ENCODE results near the gene S1PR3. TPM values are rescaled to one million over a fixed set of nuclear protein-coding genes. Genes with fewer than 3 reads are reported as not detected.

The S1PR3 gene
- total RNA-seq, 2 donors from 2014 or later, result not detected

DNA sequence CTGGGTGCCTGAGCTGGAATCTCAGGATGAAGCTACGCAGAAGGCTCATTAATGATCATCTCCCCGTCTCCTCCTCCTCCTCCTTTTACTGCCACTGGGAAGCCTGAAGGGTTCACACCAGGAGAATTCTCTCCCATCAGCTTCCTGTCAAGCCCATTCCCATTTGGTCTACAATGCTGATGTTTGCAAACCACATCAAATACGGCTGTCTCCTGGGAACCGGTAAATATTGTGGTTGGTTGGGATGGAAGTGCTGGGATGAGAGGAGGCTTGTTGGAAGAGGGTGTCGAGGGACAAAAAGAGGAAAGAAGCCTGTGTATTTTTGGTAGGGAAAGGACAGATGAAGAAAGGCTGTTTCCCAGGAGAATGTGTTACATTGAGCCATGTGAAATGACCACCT lies 13.2 kb upstream of the S1PR3 start:
- H3K9me3 Mint-ChIP-seq, result no peaks in the 10 kb centered on the region
- no peak for ATAC-seq (replicated peaks)
- peaks cover 7% of the 10 kb centered on the region for H3K4me1 Mint-ChIP-seq
- no peak overlapping the region for H3K4me3 Mint-ChIP-seq
- H3K36me3 Mint-ChIP-seq (ENCODE audit: low read depth), result no peaks in the 10 kb centered on the region
- H3K27me3 Mint-ChIP-seq, result peaks cover 12% of the 10 kb centered on the region
- H3K27ac Mint-ChIP-seq, result no peak overlapping the region

GRCh38 chr9:88979021-88979420 lies 12.2 kb upstream of the S1PR3 start:
- no peak overlapping the region for H3K27ac Mint-ChIP-seq

DNA sequence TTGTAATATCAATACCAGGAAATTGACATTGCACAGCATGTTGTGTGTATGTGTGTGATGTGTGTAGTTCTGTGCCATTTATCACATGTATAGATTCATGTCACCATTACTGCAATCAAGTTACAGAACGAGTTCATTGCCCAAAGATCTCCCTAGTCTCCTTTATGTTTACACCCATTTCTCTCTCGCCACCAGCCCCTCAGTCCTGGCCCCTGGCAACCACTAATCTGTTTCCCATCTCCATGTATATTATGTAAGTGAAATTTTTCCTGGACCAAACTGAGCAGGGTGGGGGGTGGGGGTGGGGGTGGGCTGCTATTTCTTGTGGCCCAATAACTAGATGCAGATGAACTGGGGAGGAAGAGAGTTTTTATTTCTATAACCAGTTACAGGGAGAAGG lies 11.5 kb upstream of the S1PR3 start:
- Mint-ChIP-seq H3K4me1 (peaks cover 7% of the 10 kb centered on the region), H3K9me3 (no peaks in the 10 kb centered on the region), H3K36me3 (ENCODE audit: low read depth) (no peaks in the 10 kb centered on the region), H3K27ac (no peak overlapping the region), H3K27me3 (peaks cover 12% of the 10 kb centered on the region), H3K4me3 (no peak overlapping the region)
- no peak for ATAC-seq (replicated peaks)

More at GRCh38 chr9:88979021-88979420, 12.2 kb upstream of the S1PR3 start:
- H3K4me3 Mint-ChIP-seq, result no peak overlapping the region
- H3K27me3 Mint-ChIP-seq, result peaks cover 12% of the 10 kb centered on the region
- no peaks in the 10 kb centered on the region for H3K36me3 Mint-ChIP-seq (ENCODE audit: low read depth)
- no peaks in the 10 kb centered on the region for H3K9me3 Mint-ChIP-seq
- no peak for ATAC-seq (replicated peaks)
- H3K4me1 Mint-ChIP-seq, result peaks cover 7% of the 10 kb centered on the region

GRCh38 chr9:88980740-88981203 lies 10.5 kb upstream of the S1PR3 start:
- H3K27ac Mint-ChIP-seq, result no peak overlapping the region
- H3K36me3 Mint-ChIP-seq (ENCODE audit: low read depth), result no peaks in the 10 kb centered on the region
- H3K9me3 Mint-ChIP-seq, result no peaks in the 10 kb centered on the region
- no peak overlapping the region for H3K4me3 Mint-ChIP-seq
- peaks cover 21% of the 10 kb centered on the region for H3K27me3 Mint-ChIP-seq
- peaks cover 7% of the 10 kb centered on the region for H3K4me1 Mint-ChIP-seq
- ATAC-seq (replicated peaks), result no peak

GRCh38 chr9:88983865-88984542 lies 7.3 kb upstream of the S1PR3 start:
- ATAC-seq (replicated peaks), result no peak
- H3K9me3 Mint-ChIP-seq, result peaks cover 3% of the 10 kb centered on the region

DNA sequence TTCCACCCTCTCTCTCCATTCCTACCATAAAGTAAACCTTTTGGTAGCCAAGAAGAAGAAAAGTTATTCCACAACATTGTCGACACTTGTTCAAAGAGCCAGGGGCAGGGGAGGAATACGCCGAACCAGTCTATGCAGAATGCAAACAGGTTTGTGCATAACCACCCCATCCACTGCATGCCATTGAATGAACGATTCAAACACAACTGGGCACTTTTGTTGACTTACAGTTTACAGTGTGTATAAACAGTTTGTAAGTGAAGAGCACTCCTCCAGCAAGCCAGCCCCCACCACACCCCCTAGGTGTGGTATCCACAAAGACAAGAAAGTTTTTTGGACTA lies 6.8 kb upstream of the S1PR3 start:
- no peak overlapping the region for H3K27ac Mint-ChIP-seq
- peaks cover 6% of the 10 kb centered on the region for H3K4me1 Mint-ChIP-seq
- no peak for ATAC-seq (replicated peaks)
- no peaks in the 10 kb centered on the region for H3K36me3 Mint-ChIP-seq (ENCODE audit: low read depth)
- peaks cover 3% of the 10 kb centered on the region for H3K9me3 Mint-ChIP-seq
- no peak overlapping the region for H3K4me3 Mint-ChIP-seq
- peaks cover 29% of the 10 kb centered on the region for H3K27me3 Mint-ChIP-seq

More at GRCh38 chr9:88983865-88984542, 7.3 kb upstream of the S1PR3 start:
- Mint-ChIP-seq H3K27ac (no peak overlapping the region), H3K36me3 (ENCODE audit: low read depth) (no peaks in the 10 kb centered on the region), H3K4me1 (peaks cover 1% of the 10 kb centered on the region), H3K4me3 (no peak overlapping the region), H3K27me3 (peaks cover 24% of the 10 kb centered on the region)

DNA sequence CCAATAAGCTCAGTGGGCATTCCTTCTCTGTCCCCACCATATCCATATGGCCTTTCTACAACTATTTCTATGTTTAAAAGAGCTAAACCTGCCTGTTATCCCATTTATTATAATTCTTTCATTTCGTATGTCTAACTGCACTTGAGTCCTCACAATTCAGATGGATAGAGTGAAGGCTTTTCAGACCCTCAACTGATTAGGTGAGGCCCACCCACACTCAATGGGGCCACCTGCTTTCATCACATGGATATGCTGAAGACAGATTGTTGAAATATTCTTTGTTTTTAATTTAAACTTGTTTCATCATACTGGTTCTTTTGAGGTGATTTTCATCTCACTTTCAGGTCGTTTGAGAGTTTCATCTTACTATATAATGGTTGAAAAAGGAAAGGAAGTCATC lies 5.7 kb upstream of the S1PR3 start:
- Mint-ChIP-seq H3K27me3 (peaks cover 36% of the 10 kb centered on the region), H3K27ac (no peak overlapping the region), H3K4me3 (no peak overlapping the region), H3K9me3 (peaks cover 3% of the 10 kb centered on the region), H3K36me3 (ENCODE audit: low read depth) (no peaks in the 10 kb centered on the region), H3K4me1 (peaks cover 8% of the 10 kb centered on the region)
- ATAC-seq (replicated peaks), result no peak

DNA sequence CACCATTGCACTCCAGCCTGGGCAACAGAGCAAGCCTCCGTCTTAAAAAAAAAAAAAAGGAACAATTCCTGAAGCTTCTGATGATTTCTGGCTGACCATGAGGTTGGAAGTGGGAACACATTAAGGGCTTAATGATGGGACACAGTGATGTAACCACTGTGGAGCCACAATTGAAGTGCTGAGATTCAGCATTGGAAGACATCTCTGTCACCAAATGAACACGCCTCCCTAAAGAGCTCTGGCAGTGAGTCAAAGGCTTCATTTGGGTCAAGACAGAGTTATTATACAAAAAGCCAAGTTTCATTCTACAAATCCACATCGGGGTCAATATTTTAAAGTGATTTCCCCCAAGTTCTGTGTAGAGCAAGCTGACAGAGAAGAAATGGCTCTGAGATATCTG lies 4.5 kb upstream of the S1PR3 start:
- H3K36me3 Mint-ChIP-seq (ENCODE audit: low read depth), result no peaks in the 10 kb centered on the region
- peaks cover 8% of the 10 kb centered on the region for H3K4me1 Mint-ChIP-seq
- peaks cover 37% of the 10 kb centered on the region for H3K27me3 Mint-ChIP-seq
- peaks cover 3% of the 10 kb centered on the region for H3K9me3 Mint-ChIP-seq
- ATAC-seq (replicated peaks), result no peak
- no peak overlapping the region for H3K4me3 Mint-ChIP-seq
- H3K27ac Mint-ChIP-seq, result no peak overlapping the region

- ATAC-seq (replicated peaks), result no peak
- Mint-ChIP-seq H3K27me3 (peaks cover 46% of the 10 kb centered on the region), H3K4me3 (no peak overlapping the region), H3K9me3 (peaks cover 3% of the 10 kb centered on the region), H3K36me3 (ENCODE audit: low read depth) (no peaks in the 10 kb centered on the region), H3K27ac (no peak overlapping the region), H3K4me1 (peaks cover 8% of the 10 kb centered on the region)
These were observed 3.6 kb upstream of the S1PR3 start for GRCh38 chr9:88987661-88988060.

DNA sequence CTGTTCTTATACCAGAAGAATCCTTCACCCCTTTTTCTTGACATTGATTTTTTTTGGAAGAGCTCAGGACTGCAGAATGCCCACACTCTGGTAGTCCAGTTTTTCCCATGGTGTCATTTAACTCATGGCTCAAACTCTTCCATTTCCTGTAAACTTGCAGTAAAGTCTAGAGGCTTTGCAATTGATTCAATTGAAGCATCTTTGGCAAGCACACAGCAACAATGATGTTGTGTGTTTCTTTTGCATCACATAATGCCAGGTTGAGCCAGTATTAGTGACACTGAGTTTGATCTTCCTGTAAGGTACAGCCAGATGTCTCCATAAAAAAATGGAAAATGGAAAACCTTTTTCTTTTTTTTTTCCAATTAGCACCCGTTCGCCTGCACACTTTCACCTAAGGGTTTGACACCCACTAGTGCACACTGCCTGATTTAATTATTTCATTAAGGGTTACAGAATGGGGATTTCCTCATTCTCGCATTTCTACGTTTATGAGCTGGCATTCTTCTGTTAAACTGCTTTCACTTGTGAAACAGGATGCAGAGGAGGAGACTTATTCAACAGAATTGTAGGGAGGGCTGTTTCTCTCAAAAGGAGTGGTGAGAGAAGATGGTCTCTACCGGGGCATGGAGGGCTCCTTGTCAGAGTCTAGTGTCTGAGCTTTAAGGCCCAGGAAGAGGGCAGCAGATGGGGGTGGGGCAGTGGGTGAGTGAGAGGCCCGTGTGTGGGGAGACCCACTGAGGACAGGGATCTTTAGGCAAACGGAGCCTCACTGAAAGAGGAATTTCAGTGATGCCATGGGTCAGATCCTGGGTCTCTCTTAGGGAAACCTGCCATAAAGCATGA lies 2.2 kb upstream of the S1PR3 start:
- peaks cover 58% of the 10 kb centered on the region for H3K27me3 Mint-ChIP-seq
- no peaks in the 10 kb centered on the region for H3K36me3 Mint-ChIP-seq (ENCODE audit: low read depth)
- no peak overlapping the region for H3K27ac Mint-ChIP-seq
- peak overlapping the region; percentile 43 for H3K4me3 Mint-ChIP-seq
- H3K9me3 Mint-ChIP-seq, result peaks cover 3% of the 10 kb centered on the region
- peaks cover 8% of the 10 kb centered on the region for H3K4me1 Mint-ChIP-seq
- peak; percentile 85 for ATAC-seq (replicated peaks)

GRCh38 chr9:88990041-88990728 lies 1.1 kb upstream of the S1PR3 start:
- ATAC-seq (replicated peaks), result no peak
- Mint-ChIP-seq H3K4me3 (no peak overlapping the region), H3K27ac (no peak overlapping the region), H3K27me3 (peaks cover 67% of the 10 kb centered on the region), H3K36me3 (ENCODE audit: low read depth) (no peaks in the 10 kb centered on the region), H3K9me3 (peaks cover 3% of the 10 kb centered on the region), H3K4me1 (peaks cover 8% of the 10 kb centered on the region)

DNA sequence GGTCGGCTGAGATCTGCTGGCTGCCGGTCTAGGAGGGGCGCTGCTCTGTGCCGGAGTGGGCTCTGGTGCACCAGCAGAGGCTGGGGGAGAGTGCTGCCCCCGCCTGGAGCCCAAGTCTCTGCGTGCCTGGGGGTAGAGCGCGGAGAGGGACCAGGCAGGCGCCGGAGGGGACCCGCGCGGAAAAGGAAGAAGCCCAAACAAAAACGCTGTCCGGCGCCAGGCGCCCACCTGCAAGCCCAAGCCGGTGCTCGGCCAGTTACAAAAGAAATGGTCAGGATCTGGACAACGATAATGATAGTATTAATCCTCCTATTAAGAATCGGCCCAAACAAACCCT lies 571 bp upstream of the S1PR3 start:
- H3K27ac Mint-ChIP-seq, result no peak overlapping the region
- peaks cover 64% of the 10 kb centered on the region for H3K27me3 Mint-ChIP-seq
- H3K4me3 Mint-ChIP-seq, result no peak overlapping the region
- ATAC-seq (replicated peaks), result no peak
- H3K4me1 Mint-ChIP-seq, result peaks cover 8% of the 10 kb centered on the region
- H3K36me3 Mint-ChIP-seq (ENCODE audit: low read depth), result no peaks in the 10 kb centered on the region
- H3K9me3 Mint-ChIP-seq, result peaks cover 3% of the 10 kb centered on the region

DNA sequence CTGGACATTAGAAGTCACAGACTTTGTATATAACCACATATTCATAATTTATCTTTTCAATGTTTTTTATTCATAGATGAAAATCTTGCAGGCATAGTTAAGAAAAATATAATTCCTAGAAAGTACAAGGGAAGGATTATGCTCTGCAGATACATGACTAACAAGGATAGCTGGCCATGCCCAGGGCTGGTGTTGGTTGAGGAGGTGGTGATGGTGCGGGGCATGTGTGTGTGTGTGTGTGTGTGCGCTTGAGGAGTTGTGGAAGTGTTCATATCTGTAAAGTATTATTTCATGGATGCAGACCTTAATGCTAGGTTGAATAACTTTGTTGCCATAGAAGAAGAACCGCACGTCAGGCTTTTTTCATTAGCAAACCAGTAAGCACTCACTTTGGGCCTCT lies 1.3 kb downstream of the S1PR3 start:
- no peaks in the 10 kb centered on the region for H3K9me3 Mint-ChIP-seq
- H3K4me3 Mint-ChIP-seq, result peak overlapping the region; percentile 12
- H3K36me3 Mint-ChIP-seq (ENCODE audit: low read depth), result no peaks in the 10 kb centered on the region
- peaks cover 53% of the 10 kb centered on the region for H3K27me3 Mint-ChIP-seq
- peaks cover 8% of the 10 kb centered on the region for H3K4me1 Mint-ChIP-seq
- ATAC-seq (replicated peaks), result no peak
- no peak overlapping the region for H3K27ac Mint-ChIP-seq

- no peaks in the 10 kb centered on the region for H3K9me3 Mint-ChIP-seq
- H3K4me1 Mint-ChIP-seq, result peaks cover 8% of the 10 kb centered on the region
- H3K27ac Mint-ChIP-seq, result no peak overlapping the region
- no peak for ATAC-seq (replicated peaks)
- H3K27me3 Mint-ChIP-seq, result peaks cover 52% of the 10 kb centered on the region
- H3K4me3 Mint-ChIP-seq, result no peak overlapping the region
- H3K36me3 Mint-ChIP-seq (ENCODE audit: low read depth), result no peaks in the 10 kb centered on the region
These were observed 2.1 kb downstream of the S1PR3 start for GRCh38 chr9:88993327-88993726.

Data from activated T-helper 17 cell treated with anti-CD3 and anti-CD28 coated beads, Interleukin-2, amount 50 U/mL, for 72 hours (primary cell).